Testis (tissue), 2 donors: ENCODE measurements around the gene CCDC50.

Source experiments
- POLR2A ChIP-seq: fragments of 450-650 bp; IDR thresholded peaks from one replicate; pipeline ENCODE4 v1.6.1; 2017; ENCODE audit warnings: antibody characterized with exemption, mild to moderate bottlenecking, moderate library complexity
- TF ChIP-seq, protein P1 (sequence below), 3 experiments: fragments of 450-650 bp in 2 of 3; fragments of 200-600 bp in 1 of 3; sonication (generic) in 1 of 3; IDR thresholded peaks; one replicate each; pipeline ENCODE4 v1.5.1; 2016 to 2019; ENCODE audit warnings: antibody characterized with exemption in 3 of 3, mild to moderate bottlenecking in 2 of 3, moderate library complexity in 1 of 3

DNA sequence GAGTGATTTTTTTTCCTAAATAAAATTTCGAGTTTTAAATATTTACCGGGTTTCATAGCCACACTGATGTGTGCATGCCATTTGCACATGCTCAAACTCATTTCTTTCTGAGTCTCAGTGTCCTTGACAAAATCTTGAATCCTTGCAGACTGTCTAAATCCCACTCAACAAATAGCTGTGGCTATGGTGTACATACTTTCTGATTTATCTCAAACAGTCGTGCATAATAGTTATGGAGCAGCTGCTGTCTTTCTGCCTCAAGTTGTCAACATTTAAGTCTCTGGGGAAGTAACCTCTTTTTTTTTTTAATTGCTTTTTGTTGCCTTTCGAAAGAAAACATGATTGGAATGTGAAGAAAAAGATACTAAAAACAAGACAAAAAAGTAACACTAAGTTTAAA is 53.9 kb downstream of the CCDC50 start:
- TF ChIP-seq POLR2A, result no peak
- TF ChIP-seq, protein P1, sequence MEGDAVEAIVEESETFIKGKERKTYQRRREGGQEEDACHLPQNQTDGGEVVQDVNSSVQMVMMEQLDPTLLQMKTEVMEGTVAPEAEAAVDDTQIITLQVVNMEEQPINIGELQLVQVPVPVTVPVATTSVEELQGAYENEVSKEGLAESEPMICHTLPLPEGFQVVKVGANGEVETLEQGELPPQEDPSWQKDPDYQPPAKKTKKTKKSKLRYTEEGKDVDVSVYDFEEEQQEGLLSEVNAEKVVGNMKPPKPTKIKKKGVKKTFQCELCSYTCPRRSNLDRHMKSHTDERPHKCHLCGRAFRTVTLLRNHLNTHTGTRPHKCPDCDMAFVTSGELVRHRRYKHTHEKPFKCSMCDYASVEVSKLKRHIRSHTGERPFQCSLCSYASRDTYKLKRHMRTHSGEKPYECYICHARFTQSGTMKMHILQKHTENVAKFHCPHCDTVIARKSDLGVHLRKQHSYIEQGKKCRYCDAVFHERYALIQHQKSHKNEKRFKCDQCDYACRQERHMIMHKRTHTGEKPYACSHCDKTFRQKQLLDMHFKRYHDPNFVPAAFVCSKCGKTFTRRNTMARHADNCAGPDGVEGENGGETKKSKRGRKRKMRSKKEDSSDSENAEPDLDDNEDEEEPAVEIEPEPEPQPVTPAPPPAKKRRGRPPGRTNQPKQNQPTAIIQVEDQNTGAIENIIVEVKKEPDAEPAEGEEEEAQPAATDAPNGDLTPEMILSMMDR (IDR thresholded peaks at IDR 0.05), result no peak
